HFFc6 (cell line): ENCODE measurements around the gene TRABD2B. TPM values are rescaled to one million over a fixed set of nuclear protein-coding genes. Genes with fewer than 3 reads are reported as not detected.

ENCODE experiments used
- DNase-seq: peaks from one replicate; pipeline ENCODE4 v3.0.0-alpha.2; 2018
- H3K27ac Mint-ChIP-seq: 2 replicates; pipeline ENCODE4 v1.8.0; 2020; ENCODE audit warnings: mild to moderate bottlenecking, mixed read lengths
- H3K27me3 Mint-ChIP-seq: 2 replicates; pipeline ENCODE4 v1.8.0; 2021; ENCODE audit warnings: mild to moderate bottlenecking, moderate library complexity, mixed read lengths; ENCODE audit not compliant: insufficient read depth
- H3K36me3 Mint-ChIP-seq: 2 replicates; pipeline ENCODE4 v1.8.0; 2021; ENCODE audit warnings: low read depth, mixed read lengths
- H3K4me1 Mint-ChIP-seq: 2 replicates; pipeline ENCODE4 v1.8.0; 2020; ENCODE audit warnings: low read depth, mixed read lengths
- H3K4me3 Mint-ChIP-seq: 2 replicates; pipeline ENCODE4 v1.8.0; 2020; ENCODE audit warnings: mild to moderate bottlenecking, moderate library complexity, mixed read lengths
- H3K9me3 Mint-ChIP-seq: 2 replicates; pipeline ENCODE4 v1.8.0; 2020; ENCODE audit warnings: mild to moderate bottlenecking, mixed read lengths
- CTCF ChIP-seq: fragments of 200-600 bp; sonication (generic); IDR thresholded peaks from 2 replicates; pipeline ENCODE4 v1.5.0; 2021; ENCODE audit warnings: antibody characterized with exemption, mild to moderate bottlenecking
- total RNA-seq, 6 experiments: library from RNA; stranded (reverse); fragmentation: NEBNext Ultra II Directional; extraction: Animal tissue kit (Norgen Biotek cat#: 25700); gene quantifications; 2 replicates in 1 of 6; 3 replicates in 5 of 6; pipeline ENCODE4 v1.2.3, GENCODE V29; 2021

TRABD2B gene
- total RNA-seq, 6 experiments from 2014 or later: not detected

GRCh38 chr1:47819574-47819888, 177.7 kb downstream of the TRABD2B start:
- H3K4me1 Mint-ChIP-seq: no peaks in the 10 kb centered on the region
- no peak for TF ChIP-seq CTCF
- no peak overlapping the region for H3K27ac Mint-ChIP-seq
- peaks cover 25% of the 10 kb centered on the region for H3K9me3 Mint-ChIP-seq
- no peak for DNase-seq
- H3K27me3 Mint-ChIP-seq: peaks cover 6% of the 10 kb centered on the region
- H3K4me3 Mint-ChIP-seq: no peak overlapping the region
- no peaks in the 10 kb centered on the region for H3K36me3 Mint-ChIP-seq

GRCh38 chr1:47818682-47819573, 178.3 kb downstream of the TRABD2B start:
- no peak overlapping the region for H3K27ac Mint-ChIP-seq
- H3K4me1 Mint-ChIP-seq: no peaks in the 10 kb centered on the region
- peaks cover 6% of the 10 kb centered on the region for H3K27me3 Mint-ChIP-seq
- H3K4me3 Mint-ChIP-seq: no peak overlapping the region
- H3K36me3 Mint-ChIP-seq: no peaks in the 10 kb centered on the region
- peaks cover 25% of the 10 kb centered on the region for H3K9me3 Mint-ChIP-seq
- DNase-seq: no peak
- TF ChIP-seq CTCF: no peak

GRCh38 chr1:47817861-47818260, 179.3 kb downstream of the TRABD2B start:
- DNase-seq: no peak
- Mint-ChIP-seq H3K9me3 (peaks cover 25% of the 10 kb centered on the region), H3K36me3 (no peaks in the 10 kb centered on the region), H3K27ac (no peak overlapping the region), H3K27me3 (peaks cover 4% of the 10 kb centered on the region), H3K4me1 (no peaks in the 10 kb centered on the region), H3K4me3 (no peak overlapping the region)
- TF ChIP-seq CTCF: no peak

- Mint-ChIP-seq H3K4me3 (no peak overlapping the region), H3K36me3 (no peaks in the 10 kb centered on the region), H3K27ac (no peak overlapping the region), H3K27me3 (peaks cover 3% of the 10 kb centered on the region; the same call in 1 of the 2 replicates), H3K9me3 (peaks cover 25% of the 10 kb centered on the region), H3K4me1 (no peaks in the 10 kb centered on the region)
- no peak for DNase-seq
- TF ChIP-seq CTCF: no peak
These were observed 180.7 kb downstream of the TRABD2B start for GRCh38 chr1:47816325-47817071.

- no peak overlapping the region for H3K27ac Mint-ChIP-seq
- no peaks in the 10 kb centered on the region for H3K36me3 Mint-ChIP-seq
- no peak overlapping the region for H3K4me3 Mint-ChIP-seq
- H3K27me3 Mint-ChIP-seq: peaks cover 7% of the 10 kb centered on the region
- no peak for TF ChIP-seq CTCF
- H3K9me3 Mint-ChIP-seq: peaks cover 32% of the 10 kb centered on the region
- DNase-seq: no peak
- no peaks in the 10 kb centered on the region for H3K4me1 Mint-ChIP-seq
These were observed 182.4 kb downstream of the TRABD2B start for GRCh38 chr1:47814612-47815395.
